ENCODE measurements around the gene ZNF638. TPM values are rescaled to one million over a fixed set of nuclear protein-coding genes. Genes with fewer than 3 reads are reported as not detected.

ZNF638 gene
- total RNA-seq, 1 donor from 2014 or later: 153 TPM

DNA sequence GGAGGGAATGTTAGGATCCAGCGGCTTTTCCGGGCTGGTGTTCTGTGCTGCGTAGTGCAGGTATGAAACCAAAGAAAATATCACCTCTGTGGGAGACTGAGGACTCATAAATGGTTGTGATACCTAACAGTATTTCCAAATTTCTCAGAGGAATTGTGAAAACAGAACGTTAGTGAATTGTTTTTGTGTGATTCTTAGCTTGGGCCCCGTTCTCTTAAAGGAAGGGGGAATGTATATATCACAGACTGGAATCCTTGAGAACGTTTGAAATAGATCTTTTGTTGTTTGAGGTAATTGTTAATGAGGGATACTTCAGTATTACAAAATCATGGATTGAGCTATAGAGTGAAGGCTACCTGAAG lies 834 bp downstream of the ZNF638 start:
- DNase-seq (ENCODE audit: low read depth): no peak

DNA sequence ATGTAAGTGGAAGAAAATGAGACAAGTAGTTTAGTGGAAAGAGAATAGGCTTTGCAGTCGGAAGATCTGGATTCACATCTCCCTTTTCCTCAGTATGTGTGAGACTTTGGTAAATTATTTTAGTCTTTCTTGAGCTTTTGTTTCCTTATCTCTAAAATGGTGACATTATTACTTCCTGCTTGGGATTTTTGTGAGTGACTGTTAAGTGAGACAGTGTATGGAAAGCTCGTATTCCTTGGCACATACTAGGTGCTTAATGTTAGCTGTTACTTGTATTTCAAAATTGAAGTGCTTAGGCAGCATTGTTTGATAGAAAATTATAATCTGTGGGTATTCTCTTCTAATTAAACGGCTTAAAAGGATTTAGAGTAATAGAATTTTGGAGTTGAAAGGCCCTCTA lies 2.0 kb downstream of the ZNF638 start:
- no peak for DNase-seq (ENCODE audit: low read depth)

- DNase-seq (ENCODE audit: low read depth): no peak
Observed at GRCh38 chr2:71336384-71336783, 4.8 kb downstream of the ZNF638 start.

- no peak for DNase-seq (ENCODE audit: low read depth)
Observed at GRCh38 chr2:71336802-71337201, 5.2 kb downstream of the ZNF638 start.

DNA sequence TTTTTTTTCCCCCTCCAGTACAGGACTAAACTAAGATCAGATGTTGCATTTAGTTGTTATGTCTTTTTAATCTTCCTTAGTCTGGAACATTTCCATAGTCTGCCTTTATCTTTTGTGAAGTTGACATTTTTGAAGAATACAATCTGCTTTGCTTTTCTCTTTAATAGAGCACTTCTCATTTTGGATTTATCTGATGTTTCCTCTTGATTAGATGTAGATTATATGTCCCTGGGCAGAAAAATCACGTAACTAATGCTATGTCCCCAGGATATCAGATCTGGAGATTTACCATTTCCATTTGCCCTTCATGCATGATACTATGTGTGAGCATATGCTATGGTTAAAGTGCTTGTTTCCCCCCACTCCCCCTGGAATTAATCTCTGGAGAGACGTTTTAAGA lies 6.2 kb downstream of the ZNF638 start:
- DNase-seq (ENCODE audit: low read depth): no peak

DNA sequence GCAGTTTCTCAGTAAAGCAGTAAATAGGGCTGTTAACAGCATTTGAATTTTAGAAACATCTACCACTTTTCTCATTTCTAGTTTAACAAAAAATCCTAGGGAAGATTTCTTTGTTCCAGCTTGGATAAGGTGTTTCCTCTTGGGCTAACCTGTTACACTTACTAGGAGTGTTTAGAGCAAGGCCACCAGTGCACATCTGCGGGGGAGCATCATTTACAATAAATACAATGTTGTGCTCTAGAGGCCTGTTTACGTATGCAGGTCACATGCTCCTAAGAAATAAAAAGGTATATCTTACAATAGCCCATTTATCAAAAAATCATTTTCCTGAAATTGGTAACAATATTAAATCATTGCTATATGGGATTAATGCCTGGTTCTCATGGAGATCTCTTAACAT lies 8.1 kb downstream of the ZNF638 start:
- DNase-seq (ENCODE audit: low read depth): no peak

- no peak for DNase-seq (ENCODE audit: low read depth)
Observed at GRCh38 chr2:71340176-71340575, 8.6 kb downstream of the ZNF638 start.

- no peak for DNase-seq (ENCODE audit: low read depth)
Observed at GRCh38 chr2:71341645-71342044, 10.1 kb downstream of the ZNF638 start.

DNA sequence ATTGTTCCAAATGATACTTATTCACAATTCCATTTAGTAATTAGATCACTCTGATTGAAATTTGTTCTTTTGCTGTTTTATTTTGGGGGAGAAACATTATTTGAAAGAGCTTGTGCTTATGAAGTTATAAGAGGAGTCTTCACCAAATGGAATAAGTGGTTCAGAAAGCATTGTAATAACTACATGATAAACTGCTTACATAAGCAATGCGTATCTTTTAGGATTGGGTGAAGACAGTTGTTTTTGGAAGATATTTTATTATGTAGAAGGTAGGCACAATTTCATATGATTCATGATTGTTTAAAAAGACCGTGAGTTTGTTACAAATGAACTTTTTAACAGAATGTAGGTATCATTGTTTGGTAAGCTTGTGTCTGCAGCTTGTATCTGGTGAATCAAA lies 14.5 kb downstream of the ZNF638 start:
- DNase-seq (ENCODE audit: low read depth): no peak

- no peak for DNase-seq (ENCODE audit: low read depth)
Observed at GRCh38 chr2:71347517-71347916, 15.9 kb downstream of the ZNF638 start.

- peak; percentile 38 for DNase-seq (ENCODE audit: low read depth)
Observed at GRCh38 chr2:71348302-71348701, 16.7 kb downstream of the ZNF638 start.

DNA sequence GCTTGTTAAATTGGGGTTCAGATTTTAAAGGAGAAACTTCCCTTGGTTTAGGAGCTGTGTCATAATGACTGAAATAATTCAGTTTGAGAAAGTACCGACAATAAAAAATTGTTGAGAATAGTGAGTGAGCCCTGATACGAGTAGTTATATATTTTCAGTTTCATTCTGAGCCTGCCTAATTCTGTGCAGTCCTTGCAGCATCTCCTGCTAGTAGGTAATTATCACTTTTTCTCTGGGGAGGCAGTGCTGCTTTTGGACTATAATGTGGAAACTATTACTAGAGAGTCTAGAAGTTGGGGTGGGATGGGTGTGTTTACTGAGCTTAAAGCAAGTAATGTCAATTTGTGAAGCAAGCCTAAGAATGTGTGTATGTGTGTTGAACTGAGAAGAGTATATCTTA lies 21.7 kb downstream of the ZNF638 start:
- DNase-seq (ENCODE audit: low read depth): no peak

- peak; percentile 29 for DNase-seq (ENCODE audit: low read depth)
Observed at GRCh38 chr2:71358931-71359671, 27.5 kb downstream of the ZNF638 start.

GRCh38 chr2:71360434-71360975 lies 28.9 kb downstream of the ZNF638 start:
- peak; percentile 9 for DNase-seq (ENCODE audit: low read depth)

DNA sequence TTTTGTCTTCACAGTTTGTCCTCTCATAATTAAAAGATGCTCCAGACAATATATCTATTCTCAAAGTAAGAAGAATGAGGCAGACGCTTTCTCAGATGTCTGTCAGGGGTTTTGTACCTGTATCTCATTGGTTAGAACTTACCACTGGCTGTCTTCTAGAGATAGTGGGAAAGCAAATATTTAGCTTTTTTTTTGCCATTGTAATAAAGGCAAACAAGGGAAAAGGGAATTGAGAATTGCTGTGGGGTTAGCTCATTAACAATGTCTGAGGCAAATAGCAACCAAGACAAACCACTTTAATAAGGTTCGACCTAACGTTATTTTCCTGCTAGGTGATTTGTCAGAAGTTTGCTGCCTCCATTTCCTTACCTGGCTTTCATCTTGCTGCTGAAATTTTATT lies 30.0 kb downstream of the ZNF638 start:
- DNase-seq (ENCODE audit: low read depth): no peak

DNA sequence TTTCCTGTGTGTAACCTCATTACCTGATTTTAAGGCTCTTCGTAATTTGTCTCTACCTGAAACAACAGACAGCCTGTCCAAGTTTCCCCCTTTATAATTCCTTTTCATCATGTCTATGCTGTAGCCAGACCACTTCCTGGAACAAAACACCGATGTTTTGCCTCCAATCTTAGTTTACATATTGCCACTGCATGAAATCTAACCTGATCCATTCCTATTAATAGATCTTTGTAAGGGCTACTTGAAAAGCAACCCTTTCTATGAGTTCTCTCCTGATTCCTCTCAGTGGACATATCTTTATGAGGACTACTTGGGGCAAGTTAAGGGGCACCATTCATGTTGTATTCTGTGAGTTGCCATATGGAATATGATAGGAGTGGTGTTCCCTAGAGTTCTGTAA lies 30.9 kb downstream of the ZNF638 start:
- no peak for DNase-seq (ENCODE audit: low read depth)

DNA sequence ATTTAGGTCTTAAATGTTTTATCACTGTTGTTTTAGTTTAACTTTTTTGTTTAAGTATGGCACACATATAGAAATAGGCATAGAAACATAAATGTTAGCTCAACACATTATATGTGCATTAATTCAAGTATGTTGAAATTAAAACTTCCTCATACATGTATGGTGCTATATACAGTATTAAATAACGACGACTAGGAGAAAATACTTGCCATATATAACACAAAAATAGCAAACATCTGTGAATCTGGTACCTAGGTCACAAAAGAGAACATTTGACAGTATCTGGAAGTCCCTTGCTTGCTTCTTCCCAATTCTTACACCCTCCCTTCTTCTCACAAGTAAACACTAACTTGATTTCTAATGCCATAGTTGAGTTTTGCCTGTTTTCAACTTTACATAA lies 38.4 kb downstream of the ZNF638 start:
- DNase-seq (ENCODE audit: low read depth): no peak

- no peak for DNase-seq (ENCODE audit: low read depth)
Observed at GRCh38 chr2:71372042-71372441, 40.5 kb downstream of the ZNF638 start.

DNA sequence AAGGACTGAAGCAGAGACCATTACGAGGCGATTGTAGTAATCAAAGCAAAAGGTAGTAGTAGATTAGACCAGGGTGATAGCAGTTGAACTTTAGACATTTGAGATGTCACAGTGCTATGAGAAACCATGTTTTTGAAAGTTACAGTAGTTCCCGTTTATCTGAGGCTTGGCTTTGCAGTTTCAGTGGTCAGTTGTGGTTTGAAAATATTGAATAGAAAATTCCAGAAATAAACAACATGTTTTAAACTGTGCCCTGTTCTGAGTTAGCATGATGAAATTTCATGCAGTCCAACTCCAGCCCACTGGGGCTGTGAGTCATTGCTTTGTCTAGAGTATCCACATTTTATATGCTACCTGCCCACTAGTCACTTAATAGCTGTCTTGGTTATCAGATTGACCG lies 47.5 kb downstream of the ZNF638 start:
- peak; percentile 69 for DNase-seq (ENCODE audit: low read depth)

GRCh38 chr2:71380665-71381064 lies 49.1 kb downstream of the ZNF638 start:
- DNase-seq (ENCODE audit: low read depth): no peak

- peak; percentile 28 for DNase-seq (ENCODE audit: low read depth)
Observed at GRCh38 chr2:71385012-71385411, 53.4 kb downstream of the ZNF638 start.

- DNase-seq (ENCODE audit: low read depth): no peak
Observed at GRCh38 chr2:71388214-71388613, 56.6 kb downstream of the ZNF638 start.

GRCh38 chr2:71389384-71390072 lies 57.9 kb downstream of the ZNF638 start:
- DNase-seq (ENCODE audit: low read depth): no peak
